ENCODE measurements around the gene CBX1. TPM values are rescaled to one million over a fixed set of nuclear protein-coding genes. Genes with fewer than 3 reads are reported as not detected.

CBX1 gene
- total and polyA plus RNA-seq, 2 of the 4 experiments (the other 2 are of a cell fraction) = 35.0 to 54.9 TPM

- Histone ChIP-seq H2AK9ac (replicated peaks; ENCODE audit: low read depth, low read length, poor library complexity) (no peak overlapping the region), H3K18ac (ENCODE audit: low read depth, low read length) (no peak overlapping the region), H4K91ac (ENCODE audit: insufficient read depth, low read depth, low read length) (no peak overlapping the region), H3K23ac (ENCODE audit: low read depth, low read length) (no peak overlapping the region), H3K27ac (ENCODE audit: insufficient read depth, low read length) (peak overlapping the region; percentile 68), H3K4me2 (ENCODE audit: low read depth, low read length) (peak overlapping the region; percentile 78), H2BK15ac (ENCODE audit: low read depth, low read length) (no peak overlapping the region), H3K36me3 (ENCODE audit: control insufficient read depth, insufficient read depth, low read length) (peaks cover 41% of the 10 kb centered on the region), H3K27me3 (ENCODE audit: control insufficient read depth, insufficient read depth, low read length) (no peaks in the 10 kb centered on the region), H3K9me1 (ENCODE audit: insufficient read depth, low read length) (peaks cover 3% of the 10 kb centered on the region), H3K56ac (ENCODE audit: extremely low read depth, insufficient read depth, low read length) (no peak overlapping the region), H4K20me1 (ENCODE audit: insufficient read depth, low read length) (peaks cover 5% of the 10 kb centered on the region; the same call in 1 of the 2 replicates), H2AFZ (replicated peaks; ENCODE audit: low read length, poor library complexity) (no peak overlapping the region), H3K14ac (replicated peaks; ENCODE audit: low read depth, low read length) (no peak overlapping the region), H3K4ac (ENCODE audit: low read depth, low read length) (no peak overlapping the region), H3K9me3 (ENCODE audit: control insufficient read depth, insufficient read depth, low read length) (no peaks in the 10 kb centered on the region), H3K9ac (ENCODE audit: low read depth, low read length) (peak overlapping the region; percentile 46; the same call in 1 of the 2 replicates), H2BK120ac (ENCODE audit: low read depth, low read length) (no peak overlapping the region), H2BK5ac (ENCODE audit: low read depth, low read length, poor library complexity, severe bottlenecking) (peak overlapping the region; percentile 55), H3K4me3 (ENCODE audit: insufficient read depth, low read depth, low read length) (no peak overlapping the region), H2AK5ac (ENCODE audit: low read depth, low read length) (peak overlapping the region; percentile 15; the same call in 1 of the 2 replicates), H3K79me1 (ENCODE audit: low read depth in 1 of 2, low read length in 2 of 2) (peaks cover 19 to 54% of the 10 kb centered on the region in 2 experiments), H3K4me1 (ENCODE audit: control insufficient read depth, insufficient read depth, low read length) (peaks cover 2% of the 10 kb centered on the region), H4K8ac (ENCODE audit: low read depth in 2 of 2, low read length in 2 of 2) (no peak overlapping the region; a peak in 1 of 4 replicates), H4K5ac (ENCODE audit: low read depth, low read length) (no peak overlapping the region), H2BK20ac (ENCODE audit: low read depth, low read length) (no peak overlapping the region)
- POLR2A ChIA-PET (ENCODE audit: unreplicated experiment) = interaction anchor here (1.0 to 1.4 kb wide), 2 partner anchors 19 to 41 kb away, joined by 3 to 5 read pairs; no protein-coding TSS in a partner anchor
- peak; percentile 34 for TF ChIP-seq CTCF (conservative IDR thresholded peaks at IDR 0.05; ENCODE audit: low read depth, low read length)
- TF ChIP-seq ELK1 (IDR thresholded peaks at IDR 0.05; ENCODE audit: borderline replicate concordance, low read depth, low read length) = no peak
- peak; percentile 27 for TF ChIP-seq RAD21 (IDR thresholded peaks at IDR 0.05; ENCODE audit: low read length)
- CTCF ChIA-PET = interaction anchor here (0.6 to 1.3 kb wide), 11 partner anchors 11 to 122 kb away, joined by 3 to 5 read pairs (median 3); no protein-coding TSS in a partner anchor
- BruUV-seq (replicated peaks) = no TSS peak
- no CpG with 5 or more reads among the region's 3 CpGs for WGBS, 2 experiments (ENCODE audit: extremely low coverage in 2 of 2, insufficient read length in 1 of 2)
- ATAC-seq (ENCODE audit: low read depth) (peak; percentile 79), DNase-seq (peak; percentile 65)
- in situ Hi-C loops (cut with MboI; ENCODE audit: low sequenced_read_pairs) (loop anchor here (5.0 kb wide), 1 partner anchor 36 kb away; no protein-coding TSS in a partner anchor), dilution Hi-C loops (cut with HindIII; ENCODE audit: low sequenced_read_pairs, unreplicated experiment) (no loop called here), intact Hi-C loops (cut with micrococcal nuclease) (no loop called here)
Measured at GRCh38 chr17:48068491-48068961, 32.8 kb downstream of the CBX1 start.
